ENCODE measurements around the gene SMTNL2. TPM values are rescaled to one million over a fixed set of nuclear protein-coding genes. Genes with fewer than 3 reads are reported as not detected.

SMTNL2 gene
- total RNA-seq, 1 donor: not detected

DNA sequence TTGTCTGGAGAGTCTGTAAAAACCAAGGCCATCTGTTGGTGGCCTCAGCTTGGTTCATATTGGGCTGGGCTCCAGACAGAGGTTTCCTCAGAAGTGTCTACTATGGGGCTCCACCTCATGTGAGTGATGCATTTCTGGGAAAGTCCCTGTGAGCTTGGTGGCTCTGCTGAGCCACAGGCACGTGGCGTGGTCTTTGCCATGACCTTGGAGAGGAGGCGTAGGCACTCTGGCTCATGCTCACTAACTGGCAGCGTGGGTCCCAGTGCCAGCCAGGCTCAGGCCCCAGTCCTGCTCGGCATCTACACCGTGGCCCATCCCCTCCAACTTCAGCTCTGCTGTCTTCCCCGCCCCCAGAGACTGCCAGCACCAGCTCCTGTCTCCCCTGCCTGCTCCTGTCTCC lies 10.7 kb upstream of the SMTNL2 start:
- Histone ChIP-seq H2AFZ (ENCODE audit: low read length) (peak overlapping the region; percentile 37), H4K20me1 (ENCODE audit: insufficient read depth, low read length) (no peaks in the 10 kb centered on the region), H3K79me2 (ENCODE audit: insufficient read depth, low read length) (no peaks in the 10 kb centered on the region), H3K27ac (ENCODE audit: low read depth, low read length) (no peak overlapping the region), H3K27me3 (ENCODE audit: insufficient read depth, low read length) (peaks cover 8% of the 10 kb centered on the region), H3K36me3 (ENCODE audit: insufficient read depth, low read length) (no peaks in the 10 kb centered on the region), H3K4me2 (ENCODE audit: insufficient read depth, low read length) (no peak overlapping the region), H3K9me3 (ENCODE audit: low read depth, low read length) (no peaks in the 10 kb centered on the region), H3K4me1 (ENCODE audit: insufficient read depth, low read length) (no peaks in the 10 kb centered on the region), H3K4me3 (ENCODE audit: insufficient read depth, low read length) (no peak overlapping the region)
- DNase-seq (ENCODE audit: insufficient read length, low spot score, missing footprints): no peak
- TF ChIP-seq, protein P1, sequence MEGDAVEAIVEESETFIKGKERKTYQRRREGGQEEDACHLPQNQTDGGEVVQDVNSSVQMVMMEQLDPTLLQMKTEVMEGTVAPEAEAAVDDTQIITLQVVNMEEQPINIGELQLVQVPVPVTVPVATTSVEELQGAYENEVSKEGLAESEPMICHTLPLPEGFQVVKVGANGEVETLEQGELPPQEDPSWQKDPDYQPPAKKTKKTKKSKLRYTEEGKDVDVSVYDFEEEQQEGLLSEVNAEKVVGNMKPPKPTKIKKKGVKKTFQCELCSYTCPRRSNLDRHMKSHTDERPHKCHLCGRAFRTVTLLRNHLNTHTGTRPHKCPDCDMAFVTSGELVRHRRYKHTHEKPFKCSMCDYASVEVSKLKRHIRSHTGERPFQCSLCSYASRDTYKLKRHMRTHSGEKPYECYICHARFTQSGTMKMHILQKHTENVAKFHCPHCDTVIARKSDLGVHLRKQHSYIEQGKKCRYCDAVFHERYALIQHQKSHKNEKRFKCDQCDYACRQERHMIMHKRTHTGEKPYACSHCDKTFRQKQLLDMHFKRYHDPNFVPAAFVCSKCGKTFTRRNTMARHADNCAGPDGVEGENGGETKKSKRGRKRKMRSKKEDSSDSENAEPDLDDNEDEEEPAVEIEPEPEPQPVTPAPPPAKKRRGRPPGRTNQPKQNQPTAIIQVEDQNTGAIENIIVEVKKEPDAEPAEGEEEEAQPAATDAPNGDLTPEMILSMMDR (IDR thresholded peaks at IDR 0.05; ENCODE audit: extremely low read depth, low read depth, low read length): no peak

DNA sequence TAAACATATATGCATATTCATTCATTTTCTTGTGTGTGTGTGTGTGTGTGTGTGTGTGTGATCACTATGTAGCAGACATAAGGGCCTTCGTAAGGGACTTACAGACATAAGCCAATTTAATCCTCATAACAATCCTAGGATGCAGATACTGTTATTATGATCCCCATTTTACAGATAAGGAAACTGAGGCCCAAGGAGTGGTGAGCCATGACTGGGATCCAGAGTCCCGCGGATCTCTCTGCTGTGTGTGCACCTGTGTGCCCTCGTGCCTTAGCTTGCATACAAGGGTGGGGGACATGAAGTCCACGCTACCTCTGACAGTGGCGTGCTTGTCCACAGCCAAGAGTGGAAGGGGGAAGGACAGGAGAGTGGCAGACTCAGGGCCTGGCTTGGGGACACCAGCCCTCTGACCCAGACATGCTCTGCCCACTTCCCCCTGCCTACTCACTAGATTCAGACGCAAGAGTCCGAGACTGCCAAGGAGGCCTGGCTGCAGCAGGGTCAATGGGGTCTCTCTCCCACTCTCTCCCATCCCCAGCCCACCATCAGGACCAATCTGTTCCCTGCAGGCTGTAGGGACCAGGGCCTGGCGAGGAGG lies 9.8 kb upstream of the SMTNL2 start:
- no peak for DNase-seq (ENCODE audit: insufficient read length, low spot score, missing footprints)
- Histone ChIP-seq H3K27ac (ENCODE audit: low read depth, low read length) (no peak overlapping the region), H2AFZ (ENCODE audit: low read length) (no peak overlapping the region), H3K4me2 (ENCODE audit: insufficient read depth, low read length) (no peak overlapping the region), H3K79me2 (ENCODE audit: insufficient read depth, low read length) (no peaks in the 10 kb centered on the region), H3K4me3 (ENCODE audit: insufficient read depth, low read length) (no peak overlapping the region), H3K9me3 (ENCODE audit: low read depth, low read length) (no peaks in the 10 kb centered on the region), H4K20me1 (ENCODE audit: insufficient read depth, low read length) (no peaks in the 10 kb centered on the region), H3K4me1 (ENCODE audit: insufficient read depth, low read length) (no peaks in the 10 kb centered on the region), H3K27me3 (ENCODE audit: insufficient read depth, low read length) (peaks cover 8% of the 10 kb centered on the region), H3K36me3 (ENCODE audit: insufficient read depth, low read length) (no peaks in the 10 kb centered on the region)
- TF ChIP-seq, protein P1 (IDR thresholded peaks at IDR 0.05; ENCODE audit: extremely low read depth, low read depth, low read length): no peak

DNA sequence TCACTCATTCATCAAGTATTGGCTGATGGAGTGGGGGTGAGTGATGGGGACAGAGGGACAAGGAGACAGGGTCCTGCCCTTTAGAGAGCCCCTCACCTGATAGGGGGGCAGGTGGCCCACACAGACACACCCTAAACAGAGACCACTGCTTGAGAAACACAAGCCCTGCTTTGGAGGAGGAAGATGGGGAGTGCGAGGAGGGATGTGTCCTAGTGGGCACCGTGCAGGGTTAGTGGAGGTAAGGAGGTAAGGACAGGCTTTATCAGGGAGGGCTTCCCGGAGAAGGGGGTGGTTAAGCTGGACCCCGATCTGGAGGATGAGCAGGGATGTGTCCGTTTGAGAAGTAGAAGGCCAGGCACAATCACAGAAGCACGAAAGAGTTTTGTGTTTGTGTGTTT lies 8.2 kb upstream of the SMTNL2 start:
- Histone ChIP-seq H3K27ac (ENCODE audit: low read depth, low read length) (no peak overlapping the region), H3K4me2 (ENCODE audit: insufficient read depth, low read length) (no peak overlapping the region), H2AFZ (ENCODE audit: low read length) (no peak overlapping the region), H3K4me1 (ENCODE audit: insufficient read depth, low read length) (no peaks in the 10 kb centered on the region), H3K9me3 (ENCODE audit: low read depth, low read length) (no peaks in the 10 kb centered on the region), H3K4me3 (ENCODE audit: insufficient read depth, low read length) (no peak overlapping the region), H3K36me3 (ENCODE audit: insufficient read depth, low read length) (no peaks in the 10 kb centered on the region), H4K20me1 (ENCODE audit: insufficient read depth, low read length) (no peaks in the 10 kb centered on the region), H3K27me3 (ENCODE audit: insufficient read depth, low read length) (peaks cover 8% of the 10 kb centered on the region), H3K79me2 (ENCODE audit: insufficient read depth, low read length) (no peaks in the 10 kb centered on the region)
- DNase-seq (ENCODE audit: insufficient read length, low spot score, missing footprints): no peak
- TF ChIP-seq, protein P1 (IDR thresholded peaks at IDR 0.05; ENCODE audit: extremely low read depth, low read depth, low read length): no peak

- Histone ChIP-seq H4K20me1 (ENCODE audit: insufficient read depth, low read length) (no peaks in the 10 kb centered on the region), H3K27ac (ENCODE audit: low read depth, low read length) (no peak overlapping the region), H3K9me3 (ENCODE audit: low read depth, low read length) (no peaks in the 10 kb centered on the region), H3K4me1 (ENCODE audit: insufficient read depth, low read length) (no peaks in the 10 kb centered on the region), H3K4me2 (ENCODE audit: insufficient read depth, low read length) (no peak overlapping the region), H3K36me3 (ENCODE audit: insufficient read depth, low read length) (no peaks in the 10 kb centered on the region), H2AFZ (ENCODE audit: low read length) (no peak overlapping the region), H3K27me3 (ENCODE audit: insufficient read depth, low read length) (peaks cover 4% of the 10 kb centered on the region), H3K79me2 (ENCODE audit: insufficient read depth, low read length) (no peaks in the 10 kb centered on the region), H3K4me3 (ENCODE audit: insufficient read depth, low read length) (no peak overlapping the region)
- TF ChIP-seq, protein P1 (IDR thresholded peaks at IDR 0.05; ENCODE audit: extremely low read depth, low read depth, low read length): no peak
- DNase-seq (ENCODE audit: insufficient read length, low spot score, missing footprints): no peak
Observed at GRCh38 chr17:4576729-4577322, 7.5 kb upstream of the SMTNL2 start.

All from osteoblast (primary cell).